ENCODE data around the gene AK3.
A peak's percentile ranks its signal among the peaks of the same experiment; 100 is the strongest.
"Not testable (repeated sequence)": the region's sequence is repeated elsewhere in the genome, so short reads cannot be mapped to it uniquely, and the experiment has no call there.

Gene AK3

GRCh38 chr9:4662989-4663792 lies 77.8 kb downstream of the AK3 start:
- DNase-seq, result no peak

GRCh38 chr9:4662108-4662988 lies 78.7 kb downstream of the AK3 start, which contains the start of gene PLPP6:
TSS of gene PLPP6 (plus strand) at chr9:4662294. CDS start at chr9:4662376, 82 bp downstream.
- DNase-seq, result peak; percentile 85

GRCh38 chr9:4661611-4662010 lies 79.4 kb downstream of the AK3 start:
- no peak for DNase-seq

- no peak for DNase-seq
These were observed 79.8 kb downstream of the AK3 start for GRCh38 chr9:4661165-4661564.

GRCh38 chr9:4660665-4661064 lies 80.3 kb downstream of the AK3 start:
- not testable (repeated sequence) for DNase-seq
